ENCODE results near the gene IGSF22. TPM values are rescaled to one million over a fixed set of nuclear protein-coding genes. Genes with fewer than 3 reads are reported as not detected.

The IGSF22 gene
- not detected in 2 replicates for total RNA-seq (2014; rRNA removed; shearing (Covaris generic); ENCODE audit: low replicate concordance)

- Histone ChIP-seq H3K4me3 (ENCODE audit: low read length) (no peak within 1 kb of the TSS), H3K27me3 (ENCODE audit: low read length) (no peaks in the 10 kb centered on the region), H4K20me1 (ENCODE audit: insufficient read depth, low read depth, low read length) (no peaks in the 10 kb centered on the region), H3K9ac (ENCODE audit: low read length) (no peak within 1 kb of the TSS), H3K4me2 (ENCODE audit: low read depth, low read length, poor library complexity, severe bottlenecking) (no peak within 1 kb of the TSS), H2AFZ (ENCODE audit: low read length) (no peak within 1 kb of the TSS), H3K79me2 (ENCODE audit: low read length) (no peaks in the 10 kb centered on the region), H3K4me1 (ENCODE audit: low read length) (peaks cover 10% of the 10 kb centered on the region), H3K9me3 (ENCODE audit: low read length) (no peaks in the 10 kb centered on the region), H3K27ac (ENCODE audit: low read length) (no peak within 1 kb of the TSS), H3K9me2 (replicated peaks; ENCODE audit: insufficient read depth, low read length) (no peaks in the 10 kb centered on the region), H3K36me3 (ENCODE audit: insufficient read depth, low read length) (no peaks in the 10 kb centered on the region)
- no peak for DNase-seq
These were observed at the start of gene IGSF22 for GRCh38 chr11:18726040-18726439. Gene IGSF22 (minus strand): TSS chr11:18726188. CDS start chr11:18724236, 1,952 bp downstream.

GRCh38 chr11:18774801-18775200 lies 48.8 kb upstream of the IGSF22 start:
- Histone ChIP-seq H3K27ac (ENCODE audit: low read length) (no peak overlapping the region), H4K20me1 (ENCODE audit: insufficient read depth, low read depth, low read length) (no peaks in the 10 kb centered on the region), H2AFZ (ENCODE audit: low read length) (no peak overlapping the region), H3K27me3 (ENCODE audit: low read length) (no peaks in the 10 kb centered on the region), H3K36me3 (ENCODE audit: insufficient read depth, low read length) (no peaks in the 10 kb centered on the region), H3K4me2 (ENCODE audit: low read depth, low read length, poor library complexity, severe bottlenecking) (no peak overlapping the region), H3K9me2 (replicated peaks; ENCODE audit: insufficient read depth, low read length) (no peaks in the 10 kb centered on the region), H3K4me1 (ENCODE audit: low read length) (no peaks in the 10 kb centered on the region), H3K4me3 (ENCODE audit: low read length) (no peak overlapping the region), H3K9me3 (ENCODE audit: low read length) (no peaks in the 10 kb centered on the region), H3K79me2 (ENCODE audit: low read length) (no peaks in the 10 kb centered on the region), H3K9ac (ENCODE audit: low read length) (no peak overlapping the region)
- DNase-seq = no peak

GRCh38 chr11:18773681-18774080 lies 47.7 kb upstream of the IGSF22 start:
- no peak for DNase-seq

GRCh38 chr11:18773104-18773503 lies 47.1 kb upstream of the IGSF22 start:
- no peaks in the 10 kb centered on the region for H3K36me3 ChIP-seq (ENCODE audit: insufficient read depth, low read length)
- H3K9me3 ChIP-seq (ENCODE audit: low read length) = no peaks in the 10 kb centered on the region
- H2AFZ ChIP-seq (ENCODE audit: low read length) = no peak overlapping the region
- DNase-seq = no peak
- no peak overlapping the region for H3K27ac ChIP-seq (ENCODE audit: low read length)
- no peak overlapping the region for H3K9ac ChIP-seq (ENCODE audit: low read length)
- no peak overlapping the region for H3K4me2 ChIP-seq (ENCODE audit: low read depth, low read length, poor library complexity, severe bottlenecking)
- H4K20me1 ChIP-seq (ENCODE audit: insufficient read depth, low read depth, low read length) = no peaks in the 10 kb centered on the region
- no peaks in the 10 kb centered on the region for H3K79me2 ChIP-seq (ENCODE audit: low read length)
- no peaks in the 10 kb centered on the region for H3K27me3 ChIP-seq (ENCODE audit: low read length)
- H3K4me1 ChIP-seq (ENCODE audit: low read length) = peaks cover 5% of the 10 kb centered on the region; the same call in 1 of the 2 replicates
- no peak overlapping the region for H3K4me3 ChIP-seq (ENCODE audit: low read length)
- H3K9me2 ChIP-seq (replicated peaks; ENCODE audit: insufficient read depth, low read length) = no peaks in the 10 kb centered on the region

More at GRCh38 chr11:18773681-18774080, 47.7 kb upstream of the IGSF22 start:
- Histone ChIP-seq H3K4me3 (ENCODE audit: low read length) (no peak overlapping the region), H3K27ac (ENCODE audit: low read length) (no peak overlapping the region), H2AFZ (ENCODE audit: low read length) (no peak overlapping the region), H3K36me3 (ENCODE audit: insufficient read depth, low read length) (no peaks in the 10 kb centered on the region), H3K9me3 (ENCODE audit: low read length) (no peaks in the 10 kb centered on the region), H3K4me1 (ENCODE audit: low read length) (peaks cover under 1% of the 10 kb centered on the region; the same call in 1 of the 2 replicates), H3K79me2 (ENCODE audit: low read length) (no peaks in the 10 kb centered on the region), H3K9ac (ENCODE audit: low read length) (no peak overlapping the region), H3K4me2 (ENCODE audit: low read depth, low read length, poor library complexity, severe bottlenecking) (no peak overlapping the region), H4K20me1 (ENCODE audit: insufficient read depth, low read depth, low read length) (no peaks in the 10 kb centered on the region), H3K9me2 (replicated peaks; ENCODE audit: insufficient read depth, low read length) (no peaks in the 10 kb centered on the region), H3K27me3 (ENCODE audit: low read length) (no peaks in the 10 kb centered on the region)

GRCh38 chr11:18772211-18772610 lies 46.2 kb upstream of the IGSF22 start:
- no peak overlapping the region for H2AFZ ChIP-seq (ENCODE audit: low read length)
- H3K79me2 ChIP-seq (ENCODE audit: low read length) = no peaks in the 10 kb centered on the region
- H3K4me3 ChIP-seq (ENCODE audit: low read length) = no peak overlapping the region
- no peaks in the 10 kb centered on the region for H3K27me3 ChIP-seq (ENCODE audit: low read length)
- H4K20me1 ChIP-seq (ENCODE audit: insufficient read depth, low read depth, low read length) = no peaks in the 10 kb centered on the region
- no peaks in the 10 kb centered on the region for H3K36me3 ChIP-seq (ENCODE audit: insufficient read depth, low read length)
- H3K4me1 ChIP-seq (ENCODE audit: low read length) = peaks cover 5% of the 10 kb centered on the region; the same call in 1 of the 2 replicates
- no peak overlapping the region for H3K9ac ChIP-seq (ENCODE audit: low read length)
- no peak for DNase-seq
- H3K27ac ChIP-seq (ENCODE audit: low read length) = no peak overlapping the region
- H3K9me2 ChIP-seq (replicated peaks; ENCODE audit: insufficient read depth, low read length) = no peaks in the 10 kb centered on the region
- H3K4me2 ChIP-seq (ENCODE audit: low read depth, low read length, poor library complexity, severe bottlenecking) = no peak overlapping the region
- no peaks in the 10 kb centered on the region for H3K9me3 ChIP-seq (ENCODE audit: low read length)

- no peak overlapping the region for H3K9ac ChIP-seq (ENCODE audit: low read length)
- no peak overlapping the region for H3K4me2 ChIP-seq (ENCODE audit: low read depth, low read length, poor library complexity, severe bottlenecking)
- no peak overlapping the region for H3K4me3 ChIP-seq (ENCODE audit: low read length)
- no peak for DNase-seq
- H4K20me1 ChIP-seq (ENCODE audit: insufficient read depth, low read depth, low read length) = no peaks in the 10 kb centered on the region
- no peaks in the 10 kb centered on the region for H3K36me3 ChIP-seq (ENCODE audit: insufficient read depth, low read length)
- no peak overlapping the region for H3K27ac ChIP-seq (ENCODE audit: low read length)
- no peaks in the 10 kb centered on the region for H3K79me2 ChIP-seq (ENCODE audit: low read length)
- peaks cover 5% of the 10 kb centered on the region; the same call in 1 of the 2 replicates for H3K4me1 ChIP-seq (ENCODE audit: low read length)
- no peaks in the 10 kb centered on the region for H3K9me2 ChIP-seq (replicated peaks; ENCODE audit: insufficient read depth, low read length)
- no peak overlapping the region for H2AFZ ChIP-seq (ENCODE audit: low read length)
- H3K27me3 ChIP-seq (ENCODE audit: low read length) = no peaks in the 10 kb centered on the region
- no peaks in the 10 kb centered on the region for H3K9me3 ChIP-seq (ENCODE audit: low read length)
These were observed 45.5 kb upstream of the IGSF22 start for GRCh38 chr11:18771266-18772035.

GRCh38 chr11:18770479-18771125 lies 44.6 kb upstream of the IGSF22 start:
- Histone ChIP-seq H3K9ac (ENCODE audit: low read length) (no peak overlapping the region), H3K27ac (ENCODE audit: low read length) (no peak overlapping the region), H3K9me2 (replicated peaks; ENCODE audit: insufficient read depth, low read length) (no peaks in the 10 kb centered on the region), H4K20me1 (ENCODE audit: insufficient read depth, low read depth, low read length) (no peaks in the 10 kb centered on the region), H3K36me3 (ENCODE audit: insufficient read depth, low read length) (no peaks in the 10 kb centered on the region), H3K4me1 (ENCODE audit: low read length) (peaks cover 5% of the 10 kb centered on the region; the same call in 1 of the 2 replicates), H3K79me2 (ENCODE audit: low read length) (no peaks in the 10 kb centered on the region), H3K27me3 (ENCODE audit: low read length) (no peaks in the 10 kb centered on the region), H3K4me2 (ENCODE audit: low read depth, low read length, poor library complexity, severe bottlenecking) (no peak overlapping the region), H3K9me3 (ENCODE audit: low read length) (no peaks in the 10 kb centered on the region), H3K4me3 (ENCODE audit: low read length) (no peak overlapping the region), H2AFZ (ENCODE audit: low read length) (no peak overlapping the region)
- DNase-seq = no peak

- Histone ChIP-seq H3K9me2 (replicated peaks; ENCODE audit: insufficient read depth, low read length) (no peaks in the 10 kb centered on the region), H3K9ac (ENCODE audit: low read length) (no peak overlapping the region), H3K4me3 (ENCODE audit: low read length) (no peak overlapping the region), H3K79me2 (ENCODE audit: low read length) (no peaks in the 10 kb centered on the region), H3K27ac (ENCODE audit: low read length) (no peak overlapping the region), H3K9me3 (ENCODE audit: low read length) (no peaks in the 10 kb centered on the region), H3K36me3 (ENCODE audit: insufficient read depth, low read length) (no peaks in the 10 kb centered on the region), H3K27me3 (ENCODE audit: low read length) (no peaks in the 10 kb centered on the region), H2AFZ (ENCODE audit: low read length) (no peak overlapping the region), H3K4me1 (ENCODE audit: low read length) (peaks cover 5% of the 10 kb centered on the region; the same call in 1 of the 2 replicates), H3K4me2 (ENCODE audit: low read depth, low read length, poor library complexity, severe bottlenecking) (no peak overlapping the region), H4K20me1 (ENCODE audit: insufficient read depth, low read depth, low read length) (no peaks in the 10 kb centered on the region)
- DNase-seq = no peak
These were observed 43.9 kb upstream of the IGSF22 start for GRCh38 chr11:18769802-18770456.
